SK-N-MC (cell line): ENCODE results near the gene UBXN2A.

Experiments
- EZH2 ChIP-seq: fragments of 200-600 bp; sonication (generic); IDR thresholded peaks from one replicate; pipeline ENCODE4 v1.6.1; 2017; ENCODE audit warnings: antibody characterized with exemption
- FOXP2 ChIP-seq: optimal IDR thresholded peaks from 2 replicates; pipeline ENCODE3; 2011; ENCODE audit warnings: mild to moderate bottlenecking, moderate library complexity; ENCODE audit not compliant: insufficient read depth; ENCODE audit errors: extremely low read length, control extremely low read depth
- POLR2AphosphoS5 ChIP-seq: IDR thresholded peaks from 2 replicates; pipeline ENCODE4 v1.6.1; 2012; ENCODE audit warnings: mild to moderate bottlenecking, low read depth, low read length, borderline replicate concordance

DNA sequence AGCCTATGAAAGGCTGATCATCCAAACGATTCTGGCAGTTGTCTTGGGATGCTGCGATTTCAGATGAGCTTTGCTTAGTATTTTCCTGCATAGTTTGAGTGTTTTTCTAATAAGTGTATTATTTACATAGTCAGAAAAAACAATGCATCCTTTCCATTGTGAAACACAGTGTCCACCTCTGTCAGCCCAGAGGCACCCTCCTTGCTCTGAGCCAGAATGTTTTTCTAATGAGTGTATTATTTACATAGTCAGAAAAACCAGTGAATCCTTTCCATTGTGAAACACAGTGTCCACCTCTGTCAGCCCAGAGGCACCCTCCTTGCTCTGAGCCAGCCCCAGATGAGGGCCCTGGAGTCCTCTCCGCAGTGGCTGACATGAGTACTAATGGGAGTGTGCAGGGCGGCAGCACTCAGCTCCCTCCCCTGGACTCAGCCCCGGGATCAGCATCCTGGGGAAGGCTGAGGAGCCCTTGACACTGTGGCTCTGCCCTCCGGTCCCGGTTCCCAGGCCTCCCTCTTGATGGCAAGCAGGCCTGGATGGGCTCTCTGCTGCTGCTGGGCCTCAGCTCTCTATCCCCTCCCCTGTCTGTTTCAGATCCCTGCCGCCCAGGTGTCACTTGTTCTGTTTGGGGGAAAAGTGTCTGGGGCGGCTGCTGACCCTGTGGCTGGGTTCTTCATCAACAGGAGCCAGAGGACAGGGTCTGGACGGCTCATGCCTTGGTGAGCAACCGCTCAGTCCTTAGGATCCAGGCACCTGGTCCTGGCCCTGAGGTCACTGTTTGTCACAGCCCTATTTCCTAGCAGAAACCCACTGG lies 75.5 kb downstream of the UBXN2A start:
- TF ChIP-seq EZH2 (no peak), POLR2AphosphoS5 (no peak), FOXP2 (no peak)
